ENCODE data around the gene INSC.

GRCh38 chr11:15229069-15229468, 114.3 kb downstream of the INSC start:
- TF ChIP-seq CTCF (IDR thresholded peaks at IDR 0.05; ENCODE audit: low read length) (no peak), EZH2 (IDR thresholded peaks at IDR 0.05; ENCODE audit: borderline replicate concordance, low read length) (no peak)

Data from OCI-LY1 (cell line).